ENCODE measurements around the gene NFIA. TPM values are rescaled to one million over a fixed set of nuclear protein-coding genes. Genes with fewer than 3 reads are reported as not detected.

The NFIA gene
- total and polyA plus RNA-seq, 9 of the 15 experiments (the other 6 are each of a cell fraction or from before 2014, with no cell fraction given) = 5.3 to 24.9 (median 9.8) TPM

- TF ChIP-seq EP300 (IDR thresholded peaks at IDR 0.05; ENCODE audit: low read length) = peak; percentile 22; the same call in 1 of the 2 replicates
- no peak for TF ChIP-seq PYGO2 (tag; IDR thresholded peaks at IDR 0.05)
- peak; percentile 38 for TF ChIP-seq PRDM10 (IDR thresholded peaks at IDR 0.05; ENCODE audit: partially characterized antibody)
- TF ChIP-seq SMARCB1 (IDR thresholded peaks at IDR 0.05; ENCODE audit: insufficient read length, low read depth) = no peak
- TF ChIP-seq ZNF639 (CRISPR knock-in tag; conservative IDR thresholded peaks at IDR 0.05 in 1 of 2, IDR thresholded peaks at IDR 0.05 in 1 of 2) = 0 out of 4 replicates have a peak, but pooled peaks of 1 of the 2 experiments have one; percentile 27
- TF ChIP-seq CAMTA2 (CRISPR knock-in tag; conservative IDR thresholded peaks at IDR 0.05) = no peak
- no peak for TF ChIP-seq ZNF41 (CRISPR knock-in tag; conservative IDR thresholded peaks at IDR 0.05)
- TF ChIP-seq POLR2H (tag; IDR thresholded peaks at IDR 0.05; ENCODE audit: low read depth) = no peak
- no peak for TF ChIP-seq ZNF551 (CRISPR knock-in tag; IDR thresholded peaks at IDR 0.05)
- peak; percentile 74 for TF ChIP-seq EGR1 (conservative IDR thresholded peaks at IDR 0.05)
- TF ChIP-seq NCOR1 (IDR thresholded peaks at IDR 0.05) = peak; percentile 36; the same call in 1 of the 2 replicates
- peak; percentile 21 for TF ChIP-seq ZFP36 (IDR thresholded peaks at IDR 0.05; ENCODE audit: low read depth, low read length, partially characterized antibody)
- 0 out of 2 replicates have a peak, but pooled peaks have one; percentile 15 for TF ChIP-seq GABPA (tag; conservative IDR thresholded peaks at IDR 0.05; ENCODE audit: low read depth)
- TF ChIP-seq SMARCE1 (IDR thresholded peaks at IDR 0.05) = peak; percentile 69
- TF ChIP-seq TAL1 (IDR thresholded peaks at IDR 0.05) = 0 out of 2 replicates have a peak, but pooled peaks have one; percentile 14
- no peak for TF ChIP-seq POLR2AphosphoS2 (IDR thresholded peaks at IDR 0.05; ENCODE audit: low read length)
- TF ChIP-seq MCM7 (IDR thresholded peaks at IDR 0.05) = no peak
- no peak for TF ChIP-seq POLR2AphosphoS5 (IDR thresholded peaks at IDR 0.05; ENCODE audit: control insufficient read depth, insufficient read depth, low read depth, low read length)
- TF ChIP-seq STAT5A (IDR thresholded peaks at IDR 0.05; ENCODE audit: borderline replicate concordance, low read length) = no peak
- no peak for TF ChIP-seq ZNF347 (CRISPR knock-in tag; IDR thresholded peaks at IDR 0.05; ENCODE audit: low read depth)
- peak; percentile 42 for TF ChIP-seq CBFA2T2 (conservative IDR thresholded peaks at IDR 0.05)
- peak; percentile 91 for TF ChIP-seq MEIS2 (IDR thresholded peaks at IDR 0.05; ENCODE audit: partially characterized antibody)
- TF ChIP-seq SMAD4 (CRISPR knock-in tag; conservative IDR thresholded peaks at IDR 0.05) = 0 out of 2 replicates have a peak, but pooled peaks have one; percentile 31
- TF ChIP-seq YY1 (IDR thresholded peaks at IDR 0.05; ENCODE audit: borderline replicate concordance in 1 of 3, control insufficient read depth in 1 of 3, extremely low read depth in 1 of 3, insufficient read depth in 3 of 3, insufficient read length in 1 of 3, insufficient replicate concordance in 2 of 3, low read depth in 1 of 3, low read length in 2 of 3) = peak in 1 of 3 experiments; percentile 18
- no peak for TF ChIP-seq ETV1 (tag; conservative IDR thresholded peaks at IDR 0.05; ENCODE audit: low read depth)
- peak; percentile 68 for TF ChIP-seq CBFA2T3 (IDR thresholded peaks at IDR 0.05)
Observed at GRCh38 chr1:61446531-61446991, 364.2 kb downstream of the NFIA start (continued).
